GM04503 (cell line): ENCODE measurements around the gene TSHZ2.
A peak's percentile ranks its signal among the peaks of the same experiment; 100 is the strongest.
"Not testable (repeated sequence)": the region's sequence is repeated elsewhere in the genome, so short reads cannot be mapped to it uniquely, and the experiment has no call there.

Source experiments
- DNase-seq: peaks from one replicate; pipeline ENCODE4 v3.0.0-alpha.2; 2012; ENCODE audit warnings: low read depth

The TSHZ2 gene

DNA sequence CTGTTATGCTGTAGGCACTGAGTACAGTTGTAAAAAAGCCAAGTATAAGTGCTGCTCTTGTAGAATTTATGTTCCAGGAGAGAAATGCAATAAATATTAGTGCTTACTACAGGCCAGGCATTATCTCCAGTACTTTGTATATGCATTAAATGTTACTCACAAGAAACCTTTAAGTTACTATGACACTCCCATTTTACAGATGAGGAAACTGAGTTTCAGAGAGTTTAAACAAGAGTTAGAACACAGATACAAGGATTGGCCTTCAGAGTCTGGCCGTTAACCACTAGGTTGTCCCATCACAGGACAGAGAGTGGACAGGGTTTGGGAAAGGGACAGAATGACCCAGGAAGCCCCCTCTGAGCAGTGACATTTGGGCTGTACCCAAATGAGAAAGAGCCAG lies 347.0 kb downstream of the TSHZ2 start:
- DNase-seq: no peak

GRCh38 chr20:53319716-53320115 lies 347.6 kb downstream of the TSHZ2 start:
- no peak for DNase-seq

DNA sequence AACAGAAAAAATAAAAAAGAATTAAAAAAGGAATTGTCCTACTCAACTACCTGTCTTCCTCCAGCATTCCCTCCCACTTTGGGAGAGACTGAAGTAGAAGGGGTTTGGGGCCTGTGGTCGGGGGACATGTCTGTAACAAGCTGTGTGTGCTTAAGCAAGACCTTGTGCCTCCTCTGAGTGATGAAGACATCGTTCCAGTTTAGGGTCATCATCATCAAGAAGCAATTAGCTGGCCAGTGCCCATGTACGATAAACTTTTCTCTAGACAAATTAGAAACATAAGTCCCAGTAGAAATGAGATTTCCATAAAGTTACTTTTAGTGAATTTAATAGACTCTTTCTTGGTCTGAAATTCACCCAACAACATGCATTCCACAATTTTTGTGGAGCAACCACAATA lies 348.5 kb downstream of the TSHZ2 start:
- no peak for DNase-seq

DNA sequence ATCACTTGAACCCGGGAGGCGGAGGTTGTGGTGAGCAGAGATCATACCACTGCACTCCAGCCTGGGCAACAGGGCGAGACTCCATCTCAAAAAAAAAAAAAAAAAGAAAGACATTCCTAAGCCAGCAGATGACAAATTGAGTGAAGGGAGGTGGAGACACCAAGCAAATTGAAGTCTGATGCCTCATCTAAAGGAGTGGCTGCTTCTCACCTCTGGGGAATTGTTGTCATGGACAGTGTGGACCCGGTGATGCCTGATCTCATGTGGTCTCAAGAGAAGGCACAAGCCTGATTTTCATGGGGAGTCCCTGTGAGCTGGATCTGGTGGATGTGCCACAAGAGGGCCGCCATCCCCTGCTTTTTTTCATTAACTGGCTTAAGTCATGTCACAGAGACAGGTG lies 349.4 kb downstream of the TSHZ2 start:
- no peak for DNase-seq

DNA sequence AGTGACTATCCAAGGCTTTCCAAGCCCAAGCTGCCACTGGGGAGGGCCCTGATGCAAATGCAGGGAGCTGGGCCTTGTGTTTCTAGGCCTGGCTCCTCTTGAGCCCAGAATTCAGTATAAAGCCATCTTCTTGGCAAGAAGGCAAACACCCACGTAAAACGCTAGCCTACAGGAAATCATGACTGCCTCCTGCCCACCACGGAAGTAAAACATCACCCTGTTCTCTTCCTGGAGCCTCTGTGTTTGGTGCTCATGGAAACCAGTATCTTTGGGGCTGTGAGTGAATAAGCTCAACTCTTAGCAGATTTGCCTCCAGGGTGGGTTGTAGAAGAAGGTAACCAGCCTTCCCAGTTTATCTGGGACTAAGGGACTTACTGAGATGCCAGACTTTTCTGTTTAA lies 350.5 kb downstream of the TSHZ2 start:
- DNase-seq: no peak

GRCh38 chr20:53323460-53323859 lies 351.3 kb downstream of the TSHZ2 start:
- not testable (repeated sequence) for DNase-seq

GRCh38 chr20:53324816-53325215 lies 352.7 kb downstream of the TSHZ2 start:
- DNase-seq: no peak

DNA sequence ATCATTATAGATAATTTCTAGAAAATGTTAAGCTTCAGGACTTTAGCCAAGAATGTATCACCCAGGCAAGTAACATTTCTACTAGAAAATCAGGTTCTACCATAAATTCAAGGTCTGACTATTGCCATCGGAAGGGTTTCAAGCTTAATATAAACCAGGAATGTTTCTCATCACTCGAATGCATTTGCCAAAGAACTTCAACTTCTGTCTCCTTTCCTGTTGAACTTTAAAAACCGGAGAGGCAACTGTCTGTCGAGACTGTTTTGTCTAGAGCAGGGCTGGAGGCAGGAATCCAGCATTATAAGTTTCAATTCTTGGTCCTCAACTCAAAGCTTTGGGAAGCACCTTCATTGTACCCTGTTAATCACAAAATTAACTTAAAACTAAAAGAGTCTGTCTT lies 356.8 kb downstream of the TSHZ2 start:
- DNase-seq: no peak

GRCh38 chr20:53329781-53330180 lies 357.6 kb downstream of the TSHZ2 start:
- no peak for DNase-seq

- DNase-seq: no peak
Observed at GRCh38 chr20:53330601-53331140, 358.5 kb downstream of the TSHZ2 start.

- DNase-seq: peak; percentile 21
Observed at GRCh38 chr20:53331151-53331973, 359.2 kb downstream of the TSHZ2 start.

DNA sequence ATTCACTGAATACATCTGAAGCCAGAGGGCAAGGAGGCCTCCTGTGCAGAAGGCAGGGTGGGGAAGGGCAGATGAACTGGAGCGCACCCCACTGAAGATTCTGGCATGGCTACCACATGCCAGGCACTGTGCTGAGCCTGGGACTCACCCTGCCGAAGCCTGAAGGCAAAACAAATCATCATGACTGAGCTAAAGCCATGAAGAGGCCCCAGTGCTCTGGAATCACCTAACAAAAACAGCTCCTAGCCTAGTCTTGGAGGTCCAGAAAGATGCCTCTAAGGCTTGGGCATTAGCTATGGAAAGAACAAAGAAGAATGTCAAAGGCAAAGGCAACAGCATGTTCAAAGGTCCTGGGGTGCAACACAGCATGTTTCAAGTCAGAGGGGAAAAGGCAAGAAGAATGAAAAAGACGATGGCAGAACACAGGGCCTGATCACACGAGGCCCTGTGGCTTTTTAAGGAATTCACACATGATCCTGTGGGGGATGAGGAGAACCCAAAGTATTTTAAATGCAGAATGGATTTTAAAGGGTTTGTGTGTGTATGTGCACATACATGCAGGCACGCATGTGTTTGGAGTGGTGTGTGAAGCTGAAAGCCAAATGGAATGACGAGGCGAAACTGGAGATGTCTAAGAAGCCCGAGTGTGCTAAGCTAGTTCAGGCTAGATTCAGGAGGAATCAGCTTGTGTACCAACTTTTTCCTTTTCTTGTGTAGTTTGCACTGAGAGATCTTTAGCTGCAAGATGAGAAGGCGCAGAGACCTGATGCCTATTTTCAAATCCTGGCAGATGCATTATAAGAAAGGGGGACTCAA lies 360.1 kb downstream of the TSHZ2 start:
- no peak for DNase-seq

- no peak for DNase-seq
Observed at GRCh38 chr20:53334861-53335260, 362.7 kb downstream of the TSHZ2 start.

DNA sequence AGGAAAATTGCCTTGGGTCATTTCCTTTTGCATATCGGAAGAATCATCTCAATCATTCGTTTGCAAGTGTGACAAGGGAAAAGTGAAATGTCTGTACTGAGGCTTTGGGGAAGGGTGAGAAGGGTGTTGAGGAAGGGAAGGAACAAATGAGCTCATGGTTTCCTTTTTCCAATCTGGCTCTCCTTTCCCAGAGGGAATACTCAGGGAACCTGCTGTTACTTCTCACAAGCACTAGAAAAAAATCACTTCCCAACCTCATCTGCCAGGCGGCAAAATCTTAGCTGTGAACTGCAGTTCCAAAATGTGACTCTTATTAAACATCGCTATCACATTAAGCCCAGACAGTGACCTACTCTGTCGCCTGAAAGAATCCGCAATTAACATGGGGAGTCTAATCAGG lies 363.4 kb downstream of the TSHZ2 start:
- DNase-seq: no peak

DNA sequence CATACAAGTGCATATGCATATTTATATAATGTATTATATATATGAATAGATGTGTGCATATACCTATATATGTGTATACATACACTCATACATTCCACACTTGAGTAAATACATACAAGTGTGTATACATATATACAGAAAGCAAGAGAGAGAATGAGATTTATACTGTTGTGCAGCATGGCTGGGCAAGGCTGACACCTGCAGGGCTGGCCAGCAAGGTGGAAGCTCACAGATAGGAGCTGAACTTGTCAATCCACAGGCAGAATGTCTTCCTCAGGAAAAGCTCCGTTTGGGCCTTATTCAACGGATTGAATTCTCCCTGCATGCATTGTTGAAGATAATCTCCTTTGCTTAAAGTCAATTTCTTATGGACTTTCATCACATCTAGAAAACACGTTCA lies 364.7 kb downstream of the TSHZ2 start:
- DNase-seq: no peak

DNA sequence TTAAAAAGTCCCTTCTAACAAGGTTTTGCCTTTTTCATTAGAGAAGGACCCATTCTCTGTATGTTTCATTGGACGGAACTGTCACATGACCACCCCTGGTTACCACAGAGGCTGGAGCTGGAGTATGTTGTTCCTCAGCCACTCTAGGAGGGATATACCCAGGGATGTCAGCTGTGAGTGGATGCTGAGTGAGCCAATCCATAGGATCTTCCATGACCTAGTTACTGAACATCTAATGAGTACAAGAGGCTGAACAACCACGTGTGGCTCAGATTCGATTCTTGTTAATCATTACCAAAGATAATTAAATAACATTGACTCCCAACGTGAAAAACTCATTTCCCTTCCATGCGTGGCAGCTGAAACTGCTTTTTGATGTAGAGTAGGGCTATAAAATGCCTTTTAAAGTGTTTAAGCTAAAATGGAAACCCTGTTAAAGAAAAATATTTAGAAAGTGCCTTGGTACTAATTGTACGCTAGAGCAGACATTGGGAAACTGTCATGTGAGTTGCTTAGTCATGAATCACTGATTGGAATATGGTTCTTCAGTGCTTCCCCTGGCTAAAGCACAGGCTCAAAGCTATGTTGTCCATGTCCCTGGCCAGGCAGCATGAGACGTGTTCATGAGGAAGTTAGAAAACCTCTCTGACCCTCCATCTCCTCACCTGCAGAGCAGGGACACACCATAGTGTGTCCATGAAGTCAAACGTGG lies 365.4 kb downstream of the TSHZ2 start:
- no peak for DNase-seq

GRCh38 chr20:53338716-53339115 lies 366.6 kb downstream of the TSHZ2 start:
- DNase-seq: no peak

- no peak for DNase-seq
Observed at GRCh38 chr20:53342429-53342828, 370.3 kb downstream of the TSHZ2 start.

- DNase-seq: no peak
Observed at GRCh38 chr20:53343448-53343847, 371.3 kb downstream of the TSHZ2 start.

DNA sequence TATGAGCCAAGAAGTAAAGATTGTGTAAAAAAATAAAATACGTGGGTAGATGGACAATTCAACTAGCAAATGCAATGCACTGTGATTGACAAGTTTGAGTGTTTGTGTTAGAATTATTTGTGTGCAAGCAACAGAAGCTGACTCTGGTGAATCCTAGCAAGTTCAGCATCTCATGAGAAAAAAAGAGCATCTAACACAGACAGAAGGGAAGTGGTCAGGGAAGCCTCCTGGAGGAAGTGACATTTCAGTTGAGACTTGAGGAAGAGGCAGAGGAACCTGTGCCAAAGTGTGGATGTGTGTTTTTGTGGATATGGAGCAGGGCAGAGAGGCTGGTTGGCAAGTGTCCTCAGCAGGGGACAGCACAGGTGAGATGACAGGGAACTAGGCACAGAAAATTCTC lies 372.7 kb downstream of the TSHZ2 start:
- DNase-seq: no peak

DNA sequence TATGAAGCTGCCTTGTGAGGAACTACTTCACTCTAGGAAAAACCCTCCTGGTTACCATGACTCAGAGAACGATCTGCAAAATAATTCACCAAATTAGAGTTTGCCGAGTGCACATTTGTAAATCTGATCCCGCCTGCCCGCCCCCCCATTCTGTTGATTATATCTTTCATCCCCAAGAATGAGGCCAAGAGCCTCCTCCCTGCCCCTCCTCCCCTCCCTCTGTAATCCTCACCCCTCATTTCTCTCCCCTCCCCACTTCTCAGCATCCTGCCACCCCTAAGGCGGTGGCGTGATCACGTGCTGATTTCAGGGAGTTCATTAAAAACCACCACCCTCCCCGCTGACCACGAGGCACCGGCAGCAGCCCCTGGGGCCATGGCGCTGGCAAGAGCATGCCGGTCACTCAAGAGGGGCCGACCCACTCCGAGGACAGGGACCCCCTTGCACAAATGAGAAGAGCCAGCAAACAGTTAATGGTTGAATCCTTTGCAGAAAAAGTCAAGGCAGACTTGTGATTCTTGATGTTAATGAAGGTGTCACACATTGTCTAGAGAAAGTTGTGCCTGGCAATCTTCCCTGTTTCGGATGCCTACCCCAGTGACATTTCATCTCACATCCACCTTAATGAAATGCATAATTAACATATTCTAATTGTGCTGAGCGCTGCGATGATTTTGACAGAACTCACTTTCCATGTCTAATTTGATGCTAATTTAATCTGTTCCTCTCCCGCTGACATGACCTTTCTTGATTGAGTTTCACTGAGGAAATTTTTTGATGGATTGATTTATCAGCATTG lies 373.6 kb downstream of the TSHZ2 start:
- DNase-seq: no peak

DNA sequence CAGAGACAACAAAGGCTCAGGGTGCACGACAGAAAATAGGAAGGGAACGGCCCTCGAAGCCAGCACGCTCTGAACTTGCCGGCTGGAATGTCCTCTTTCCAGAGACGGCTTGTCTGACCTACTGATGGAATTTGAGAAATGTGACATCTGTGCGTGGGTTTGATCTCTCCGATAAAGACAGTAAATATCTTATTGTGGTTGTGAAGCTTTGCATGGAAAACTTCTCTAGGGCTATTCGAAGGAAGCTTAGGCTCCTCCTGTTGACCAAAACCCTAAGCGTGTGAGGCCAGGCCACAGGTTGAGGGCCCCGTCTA lies 374.1 kb downstream of the TSHZ2 start:
- DNase-seq: no peak
